Measurements from ENCODE around the gene CYP4A22.
A peak's percentile ranks its signal among the peaks of the same experiment; 100 is the strongest.

The CYP4A22 gene

GRCh38 chr1:47178654-47179016, 41.4 kb downstream of the CYP4A22 start:
- no peak overlapping the region for H3K27ac ChIP-seq

GRCh38 chr1:47179017-47179987, 42.1 kb downstream of the CYP4A22 start:
- TF ChIP-seq ZFX (IDR thresholded peaks at IDR 0.05; ENCODE audit: borderline replicate concordance): no peak
- TF ChIP-seq CTCF (IDR thresholded peaks at IDR 0.05): peak; percentile 92
- H3K27ac ChIP-seq: peak overlapping the region; percentile 47; the same call in 1 of the 2 replicates

More at GRCh38 chr1:47178654-47179016, 41.4 kb downstream of the CYP4A22 start:
- TF ChIP-seq CTCF (IDR thresholded peaks at IDR 0.05): no peak

- no peak overlapping the region for H3K27ac ChIP-seq
- TF ChIP-seq CTCF (IDR thresholded peaks at IDR 0.05) (no peak), ZFX (IDR thresholded peaks at IDR 0.05; ENCODE audit: borderline replicate concordance) (no peak)
Measured at GRCh38 chr1:47179988-47180563, 42.8 kb downstream of the CYP4A22 start.

GRCh38 chr1:47180603-47181094, 43.4 kb downstream of the CYP4A22 start:
- TF ChIP-seq ZFX (IDR thresholded peaks at IDR 0.05; ENCODE audit: borderline replicate concordance) (no peak), CTCF (IDR thresholded peaks at IDR 0.05) (no peak)
- H3K27ac ChIP-seq: no peak overlapping the region

GRCh38 chr1:47181095-47181954, 44.1 kb downstream of the CYP4A22 start:
- H3K27ac ChIP-seq: no peak overlapping the region
- TF ChIP-seq CTCF (IDR thresholded peaks at IDR 0.05): no peak

- no peak overlapping the region for H3K27ac ChIP-seq
- TF ChIP-seq CTCF (IDR thresholded peaks at IDR 0.05): no peak
- TF ChIP-seq ZFX (IDR thresholded peaks at IDR 0.05; ENCODE audit: borderline replicate concordance): no peak
Measured at GRCh38 chr1:47181955-47182675, 44.9 kb downstream of the CYP4A22 start.

Measured in 22Rv1 (cell line).